Choroid plexus epithelial cell (primary cell): ENCODE data around the gene NOP16.

Experiments
- DNase-seq: peaks from one replicate; pipeline ENCODE4 v3.0.0-alpha.2; 2010; ENCODE audit warnings: low read depth
- H3K4me3 ChIP-seq: 2 replicates; pipeline ENCODE4 v1.5.1; 2011; ENCODE audit warnings: low read depth, mild to moderate bottlenecking, control low read depth, low read length, moderate library complexity
- TF ChIP-seq, protein P1 (sequence below): conservative IDR thresholded peaks from 2 replicates; pipeline ENCODE4 v1.5.1; 2011; ENCODE audit warnings: low read depth, mild to moderate bottlenecking, control low read depth, inconsistent platforms, low read length, moderate library complexity

Gene NOP16

DNA sequence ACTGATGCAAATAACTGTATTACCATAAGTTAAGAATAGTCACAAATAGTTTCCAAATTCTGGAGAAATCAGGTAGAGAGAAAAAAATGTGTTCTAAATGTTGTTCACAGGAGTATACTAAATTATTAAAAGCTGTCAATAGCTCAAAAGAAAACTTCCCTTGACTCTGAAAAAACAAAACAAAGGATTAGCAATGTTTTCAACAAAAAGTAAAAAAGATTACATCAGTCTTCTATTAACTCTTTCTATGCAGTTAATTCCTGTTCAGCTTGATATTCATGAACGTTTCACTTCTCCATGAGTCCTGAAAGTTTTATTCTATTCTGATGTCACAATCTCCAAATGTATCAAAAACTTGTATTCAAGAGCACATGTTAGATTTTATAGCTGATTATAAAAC is 37.4 kb upstream of the NOP16 start:
- TF ChIP-seq, protein P1, sequence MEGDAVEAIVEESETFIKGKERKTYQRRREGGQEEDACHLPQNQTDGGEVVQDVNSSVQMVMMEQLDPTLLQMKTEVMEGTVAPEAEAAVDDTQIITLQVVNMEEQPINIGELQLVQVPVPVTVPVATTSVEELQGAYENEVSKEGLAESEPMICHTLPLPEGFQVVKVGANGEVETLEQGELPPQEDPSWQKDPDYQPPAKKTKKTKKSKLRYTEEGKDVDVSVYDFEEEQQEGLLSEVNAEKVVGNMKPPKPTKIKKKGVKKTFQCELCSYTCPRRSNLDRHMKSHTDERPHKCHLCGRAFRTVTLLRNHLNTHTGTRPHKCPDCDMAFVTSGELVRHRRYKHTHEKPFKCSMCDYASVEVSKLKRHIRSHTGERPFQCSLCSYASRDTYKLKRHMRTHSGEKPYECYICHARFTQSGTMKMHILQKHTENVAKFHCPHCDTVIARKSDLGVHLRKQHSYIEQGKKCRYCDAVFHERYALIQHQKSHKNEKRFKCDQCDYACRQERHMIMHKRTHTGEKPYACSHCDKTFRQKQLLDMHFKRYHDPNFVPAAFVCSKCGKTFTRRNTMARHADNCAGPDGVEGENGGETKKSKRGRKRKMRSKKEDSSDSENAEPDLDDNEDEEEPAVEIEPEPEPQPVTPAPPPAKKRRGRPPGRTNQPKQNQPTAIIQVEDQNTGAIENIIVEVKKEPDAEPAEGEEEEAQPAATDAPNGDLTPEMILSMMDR = no peak
- no peak overlapping the region for H3K4me3 ChIP-seq

DNA sequence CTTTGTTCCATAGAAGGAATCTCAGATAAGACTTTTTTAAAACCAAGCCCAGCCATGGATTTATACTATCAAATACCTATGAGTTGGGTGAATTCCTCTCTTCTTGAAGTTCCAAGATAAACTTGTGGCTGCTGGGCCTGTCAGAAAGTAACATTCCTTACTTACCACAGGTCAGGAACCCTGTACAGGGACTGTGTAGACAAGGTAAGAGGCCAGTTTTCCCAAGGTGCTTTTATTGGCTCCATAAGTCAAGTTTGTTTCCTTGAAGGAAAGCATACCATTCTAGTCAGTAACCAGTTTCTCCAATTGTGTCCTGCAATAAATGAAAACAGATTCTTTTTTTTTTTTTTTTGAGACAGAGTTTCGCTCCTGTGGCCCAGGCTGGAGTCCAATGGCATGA is 36.7 kb upstream of the NOP16 start:
- DNase-seq = peak; percentile 61
- TF ChIP-seq, protein P1 = no peak
- no peak overlapping the region for H3K4me3 ChIP-seq

More for the DNA sequence above, 37.4 kb upstream of the NOP16 start:
- no peak for DNase-seq

DNA sequence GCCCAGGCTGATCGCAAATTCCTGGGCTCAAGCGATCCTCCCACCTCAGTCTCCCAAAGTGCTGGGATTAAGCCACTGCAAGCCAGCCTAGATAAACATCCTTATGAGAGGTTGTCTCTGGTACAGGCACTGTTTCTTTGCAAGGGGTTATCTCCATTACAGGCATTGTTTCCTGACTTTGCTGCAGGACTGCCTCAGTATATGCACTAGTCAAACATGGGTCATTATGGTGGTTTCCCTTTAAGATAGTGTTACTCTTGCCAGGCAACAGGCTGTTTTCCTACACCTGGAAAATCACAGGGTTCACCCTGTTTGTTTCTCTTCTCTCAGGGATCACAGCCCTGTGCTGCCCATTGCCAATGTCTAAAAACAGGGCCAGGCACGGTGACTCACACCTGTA is 35.8 kb upstream of the NOP16 start:
- no peak overlapping the region for H3K4me3 ChIP-seq
- DNase-seq = no peak
- TF ChIP-seq, protein P1 = no peak

DNA sequence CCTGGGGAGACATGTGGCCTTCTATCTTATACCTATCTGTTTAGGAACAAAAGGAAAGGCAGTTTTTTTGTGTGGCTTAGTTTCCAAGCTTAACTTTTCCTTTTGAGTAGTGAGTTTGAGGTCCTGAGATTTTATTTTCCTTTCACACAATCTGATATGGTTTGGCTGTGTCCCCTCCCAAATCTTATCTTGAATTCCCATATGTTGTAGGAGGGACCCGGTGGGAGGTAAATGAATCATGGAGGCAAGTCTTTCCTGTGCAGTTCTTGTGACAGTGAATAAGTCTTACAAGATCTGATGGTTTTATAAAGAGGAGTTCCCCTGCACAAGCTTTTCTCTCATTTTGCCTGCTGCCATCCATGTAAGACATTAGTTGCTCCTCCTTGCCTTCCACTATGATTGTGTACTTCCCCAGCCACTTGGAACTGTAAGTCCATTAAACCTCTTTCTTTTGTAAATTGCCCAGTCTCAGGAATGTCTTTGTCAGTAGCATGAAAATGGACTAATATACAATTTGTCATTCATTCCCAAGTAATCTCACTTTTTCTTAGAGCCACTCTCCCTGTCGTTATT is 32.7 kb upstream of the NOP16 start:
- TF ChIP-seq, protein P1 = no peak
- no peak for DNase-seq
- no peak overlapping the region for H3K4me3 ChIP-seq

DNA sequence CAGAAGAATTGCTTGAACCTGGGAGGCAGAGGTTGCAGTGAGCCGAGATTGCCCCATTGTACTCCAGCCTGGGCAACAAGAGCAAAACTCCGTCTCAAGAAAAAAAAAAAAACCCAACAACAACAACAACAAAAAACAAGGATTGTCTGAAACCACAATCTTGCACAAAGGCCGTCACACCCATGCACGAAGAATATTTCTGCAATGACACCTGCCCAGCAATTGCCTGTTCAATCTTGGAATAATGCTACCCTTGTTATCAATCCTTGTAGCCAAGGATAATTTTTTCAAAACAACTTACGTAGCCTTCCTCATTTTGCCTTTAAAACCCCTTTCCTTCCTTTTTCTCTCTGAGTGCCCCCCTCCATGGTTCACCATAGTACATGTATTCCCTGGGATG is 31.7 kb upstream of the NOP16 start:
- H3K4me3 ChIP-seq = no peak overlapping the region
- TF ChIP-seq, protein P1 = no peak
- DNase-seq = no peak

DNA sequence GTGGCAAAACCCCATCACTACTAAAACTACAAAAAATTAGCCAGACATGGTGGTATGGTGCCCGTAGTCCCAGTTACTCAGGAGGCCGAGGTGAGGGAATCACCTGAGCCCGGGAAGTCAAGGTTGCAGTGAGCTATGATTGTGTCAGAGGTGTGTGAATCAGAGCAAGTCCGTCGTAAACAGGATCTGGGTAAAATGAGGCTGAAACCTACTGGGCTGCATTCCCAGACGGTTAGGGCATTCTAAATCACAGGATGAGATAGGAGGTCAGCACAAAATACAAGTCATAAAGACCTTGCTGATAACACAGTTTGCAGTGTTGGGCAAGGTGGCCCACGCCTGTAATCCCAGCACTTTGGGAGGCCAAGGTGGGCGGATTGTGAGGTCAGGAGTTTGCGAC is 29.9 kb upstream of the NOP16 start:
- H3K4me3 ChIP-seq = no peak overlapping the region
- TF ChIP-seq, protein P1 = no peak
- no peak for DNase-seq

DNA sequence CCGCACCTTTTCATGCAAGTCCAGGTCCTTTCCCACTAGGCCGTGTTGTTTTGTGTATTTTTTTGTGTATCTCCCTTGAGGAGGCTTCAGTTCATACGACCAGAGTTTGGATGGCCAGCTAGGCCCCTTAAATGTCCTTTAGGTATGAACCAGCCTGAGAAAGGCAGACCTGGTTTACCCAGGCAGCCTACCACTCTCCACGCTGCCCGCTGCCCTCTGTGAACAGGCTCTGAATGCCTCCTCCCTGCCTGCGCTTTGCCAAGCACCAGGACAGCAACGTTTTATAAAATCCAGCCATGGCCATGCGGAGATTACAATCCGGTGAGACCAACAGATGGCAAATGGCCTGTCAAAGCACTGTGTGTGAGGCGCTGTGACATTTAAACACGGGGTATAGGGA is 28.6 kb upstream of the NOP16 start:
- no peak overlapping the region for H3K4me3 ChIP-seq
- TF ChIP-seq, protein P1 = no peak
- DNase-seq = no peak
